A549 (cell line): Measurements from ENCODE around the gene CD200R1L. TPM values are rescaled to one million over a fixed set of nuclear protein-coding genes. Genes with fewer than 3 reads are reported as not detected.

Source experiments
- ATAC-seq, 2 experiments: fragments of 200-7000 bp in 1 of 2; fragments of >200 bp in 1 of 2; cut with Nextera tagmentation in 1 of 2; cut with Tn5 transposase in 1 of 2; 3 replicates each; pipeline versions ENCODE4 v1.8.0 to v1.9.1; 2018 to 2020; ENCODE audit warnings: mild to moderate bottlenecking in 1 of 2, moderate library complexity in 1 of 2
- CTCF ChIA-PET: fragments of 300-600 bp; sonication (Branson Sonifier 250); formaldehyde crosslinking; extraction: SDS; loops from one replicate; lab custom pipeline; 2021; ENCODE audit warnings: antibody characterized with exemption, inconsistent platforms; lab: Yijun Ruan, JAX
- POLR2A ChIA-PET: fragments of 350-600 bp; formaldehyde crosslinking; extraction: SDS; loops from one replicate; lab custom pipeline; 2021; ENCODE audit warnings: antibody characterized with exemption, inconsistent platforms; lab: Yijun Ruan, JAX
- DNase-seq, 2 experiments: peaks; one replicate each; pipeline versions ENCODE4 v3.0.0 to v3.0.0-alpha.2; 2011 to 2016; ENCODE audit warnings: low read depth in 1 of 2, low spot score in 1 of 2
- FAIRE-seq: peaks from 2 replicates; lab custom pipeline; 2011; peaks lifted over from hg19 to GRCh38; lab: Jason Lieb, UNC
- H3K27ac ChIP-seq, 2 experiments: fragments of >200 bp; sonication (Bioruptor Twin); formaldehyde crosslinking; 3 replicates each; pipeline ENCODE4 v1.5.1; 2016 to 2017
- H3K4me1 ChIP-seq: fragments of >200 bp; sonication (Bioruptor Twin); formaldehyde crosslinking; 3 replicates; pipeline ENCODE4 v1.6.1; 2016
- H3K4me2 ChIP-seq: fragments of >200 bp; sonication (Bioruptor Twin); formaldehyde crosslinking; 3 replicates; pipeline ENCODE4 v1.6.1; 2016
- H3K4me3 ChIP-seq: fragments of >200 bp; sonication (Bioruptor Twin); formaldehyde crosslinking; 3 replicates; pipeline ENCODE4 v1.5.1; 2016
- H3K9me3 ChIP-seq: fragments of >200 bp; sonication (Bioruptor Twin); formaldehyde crosslinking; 3 replicates; pipeline ENCODE4 v1.6.1; 2016
- CBX2 ChIP-seq: fragments of 200-600 bp; sonication (generic); IDR thresholded peaks from 2 replicates; pipeline ENCODE4 v1.6.1; 2016; ENCODE audit warnings: low read depth, mild to moderate bottlenecking, borderline replicate concordance
- CHD2 ChIP-seq: fragments of 150-350 bp; IDR thresholded peaks from 2 replicates; pipeline ENCODE4 v1.6.1; 2014; ENCODE audit warnings: low read length; ENCODE audit not compliant: partially characterized antibody
- CHD4 ChIP-seq: fragments of 200-600 bp; sonication (generic); IDR thresholded peaks from 2 replicates; pipeline ENCODE4 v1.6.1; 2016; ENCODE audit warnings: antibody characterized with exemption, mild to moderate bottlenecking, borderline replicate concordance
- EHF ChIP-seq: fragments of 250-450 bp; sonication (Bioruptor Pico); IDR thresholded peaks from 2 replicates; pipeline ENCODE4 v1.5.0; 2020; ENCODE audit warnings: mild to moderate bottlenecking
- ESRRA ChIP-seq: fragments of 150-350 bp; IDR thresholded peaks from 2 replicates; pipeline ENCODE4 v1.6.1; 2014; ENCODE audit warnings: mild to moderate bottlenecking, low read length, borderline replicate concordance
- GATA3 ChIP-seq: IDR thresholded peaks from 2 replicates; pipeline ENCODE4 v1.6.1; 2012; ENCODE audit warnings: borderline replicate concordance
- HOXB5 ChIP-seq: fragments of 250-450 bp; sonication (Bioruptor Pico); IDR thresholded peaks from 2 replicates; pipeline ENCODE4 v1.5.0; 2020; ENCODE audit warnings: mild to moderate bottlenecking, moderate library complexity
- KDM5A ChIP-seq: fragments of 200-600 bp; sonication (generic); IDR thresholded peaks from 2 replicates; pipeline ENCODE4 v1.6.1; 2016; ENCODE audit warnings: antibody characterized with exemption, mild to moderate bottlenecking
- MAFK ChIP-seq: fragments of 450-650 bp; IDR thresholded peaks from 2 replicates; pipeline ENCODE4 v1.6.1; 2014; ENCODE audit not compliant: partially characterized antibody
- PHF8 ChIP-seq: fragments of 200-600 bp; sonication (generic); IDR thresholded peaks from 2 replicates; pipeline ENCODE4 v1.6.1; 2016; ENCODE audit warnings: low read depth, mild to moderate bottlenecking, antibody characterized with exemption, moderate library complexity, borderline replicate concordance
- RAD21 ChIP-seq, 2 experiments: fragments of >200 bp in 1 of 2; sonication (Bioruptor Twin) in 1 of 2; formaldehyde crosslinking in 1 of 2; IDR thresholded peaks in 1 of 2; conservative IDR thresholded peaks in 1 of 2; 2 replicates in 1 of 2; 3 replicates in 1 of 2; pipeline ENCODE4 v1.6.1; 2012 to 2018; ENCODE audit warnings: inconsistent platforms in 1 of 2
- RARB ChIP-seq: fragments of 250-450 bp; sonication (Bioruptor Pico); IDR thresholded peaks from 2 replicates; pipeline ENCODE4 v1.8.0; 2021; ENCODE audit warnings: mild to moderate bottlenecking, moderate library complexity
- RCOR1 ChIP-seq: fragments of 150-350 bp; IDR thresholded peaks from 2 replicates; pipeline ENCODE4 v1.6.1; 2014; ENCODE audit warnings: antibody characterized with exemption, low read length, low read depth
- SMC3 ChIP-seq: fragments of >200 bp; sonication (Bioruptor Twin); formaldehyde crosslinking; IDR thresholded peaks from 3 replicates; pipeline ENCODE4 v1.6.1; 2018; ENCODE audit warnings: inconsistent platforms
- SREBF2 ChIP-seq: fragments of 450-650 bp; IDR thresholded peaks from 2 replicates; pipeline ENCODE4 v1.6.1; 2014; ENCODE audit warnings: mild to moderate bottlenecking, moderate library complexity
- WGBS: methylation state at CpG from one replicate; pipeline ENCODE4 v1.1.6; 2017; ENCODE audit errors: missing lambda C conversion rate; 5-methylcytosine and 5-hydroxymethylcytosine counted together
- polyA plus RNA-seq, 4 experiments: library from polyadenylated mRNA; depleted of rRNA in 3 of 4; stranded (reverse); fragments of >200 nt; fragmentation: RNase III in 1 of 4; extraction: RNeasy Plus Mini Kit Qiagen cat#74134 plus additional on column Dnase treatment in 1 of 4; gene quantifications; 2 replicates in 3 of 4; 3 replicates in 1 of 4; pipeline ENCODE4 v1.2.3, GENCODE V29; 2011 to 2017
- TF ChIP-seq, protein P1 (sequence below): fragments of 150-350 bp; IDR thresholded peaks from 2 replicates; pipeline ENCODE4 v1.6.1; 2014; ENCODE audit warnings: low read depth, mild to moderate bottlenecking, low read length
- TF ChIP-seq, protein P2 (sequence below): IDR thresholded peaks from 2 replicates; pipeline ENCODE4 v1.6.1; 2012
- TF ChIP-seq, protein P3 (sequence below): IDR thresholded peaks from 2 replicates; pipeline ENCODE4 v1.6.1; 2012
- TF ChIP-seq, protein P4 (sequence below): fragments of 450-650 bp; IDR thresholded peaks from 2 replicates; pipeline ENCODE4 v1.6.1; 2014; ENCODE audit warnings: antibody characterized with exemption

Gene CD200R1L
- polyA plus RNA-seq, 2 of the 4 experiments (the other 2 are of a cell fraction): 0.10 TPM; not detected in 1

DNA sequence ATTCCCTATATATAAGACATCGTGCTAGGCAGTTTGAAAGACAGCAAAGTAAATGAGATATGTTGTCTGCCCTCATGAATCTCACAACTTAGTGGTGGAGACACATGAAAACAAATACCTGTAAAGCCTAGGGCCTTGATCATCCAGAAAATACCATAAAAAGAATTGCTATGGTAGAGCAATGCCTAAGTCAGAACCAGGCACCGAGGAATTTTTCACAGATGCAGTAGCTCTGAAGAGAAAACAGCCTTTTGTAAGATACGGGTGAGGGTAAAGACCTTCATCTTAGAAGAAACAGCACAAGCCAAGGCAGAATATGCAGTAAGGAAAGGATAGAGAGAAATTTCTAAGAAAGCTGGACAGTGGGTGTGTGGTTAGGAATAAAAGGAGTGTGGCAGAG is 36.1 kb downstream of the CD200R1L start (continued):
- TF ChIP-seq ESRRA (no peak), CBX2 (no peak)

DNA sequence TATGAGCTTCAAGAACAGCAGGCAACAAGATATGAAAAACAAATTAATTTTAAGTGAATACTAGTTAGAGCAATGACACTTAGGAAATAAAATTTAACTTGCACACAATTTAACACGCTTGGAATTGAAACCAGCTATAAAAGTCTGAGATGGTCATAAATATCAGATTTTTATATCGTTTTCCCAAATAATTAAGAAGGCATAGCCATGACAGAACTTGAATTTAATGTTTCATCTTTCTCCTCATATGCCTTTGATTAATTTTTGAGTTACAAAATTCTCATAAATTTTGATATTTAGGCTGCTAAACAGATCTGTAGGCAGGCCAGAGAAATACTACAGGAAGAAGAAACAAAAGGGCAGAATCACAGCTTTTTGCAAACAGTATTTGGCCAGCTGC is 38.5 kb downstream of the CD200R1L start:
- 0 out of 6 replicates have a peak overlapping the region, but pooled peaks of 1 of the 2 experiments have one; percentile 27 for H3K27ac ChIP-seq
- POLR2A ChIA-PET: interaction anchor here (1.1 kb wide), 1 partner anchor 167 kb away, joined by 3 read pairs; no protein-coding TSS in a partner anchor
- no peaks in the 10 kb centered on the region for H3K9me3 ChIP-seq
- H3K4me3 ChIP-seq: no peak overlapping the region
- 68% methylated on average over 2 of the region's 2 CpGs for WGBS
- H3K4me1 ChIP-seq: peaks cover 24% of the 10 kb centered on the region
- FAIRE-seq (no peak), DNase-seq (no peak), ATAC-seq (no peak)
- TF ChIP-seq, protein P1, sequence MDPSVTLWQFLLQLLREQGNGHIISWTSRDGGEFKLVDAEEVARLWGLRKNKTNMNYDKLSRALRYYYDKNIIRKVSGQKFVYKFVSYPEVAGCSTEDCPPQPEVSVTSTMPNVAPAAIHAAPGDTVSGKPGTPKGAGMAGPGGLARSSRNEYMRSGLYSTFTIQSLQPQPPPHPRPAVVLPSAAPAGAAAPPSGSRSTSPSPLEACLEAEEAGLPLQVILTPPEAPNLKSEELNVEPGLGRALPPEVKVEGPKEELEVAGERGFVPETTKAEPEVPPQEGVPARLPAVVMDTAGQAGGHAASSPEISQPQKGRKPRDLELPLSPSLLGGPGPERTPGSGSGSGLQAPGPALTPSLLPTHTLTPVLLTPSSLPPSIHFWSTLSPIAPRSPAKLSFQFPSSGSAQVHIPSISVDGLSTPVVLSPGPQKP: no peak
- TF ChIP-seq RCOR1 (no peak), HOXB5 (no peak), EHF (no peak), SREBF2 (no peak), CHD2 (no peak), PHF8 (no peak), KDM5A (no peak), RAD21 (conservative IDR thresholded peaks at IDR 0.05 in 1 of 2, IDR thresholded peaks at IDR 0.05 in 1 of 2) (no peak), CBX2 (no peak), GATA3 (no peak), CHD4 (no peak), RARB (CRISPR knock-in tag) (no peak), SMC3 (no peak)
- TF ChIP-seq, protein P2, sequence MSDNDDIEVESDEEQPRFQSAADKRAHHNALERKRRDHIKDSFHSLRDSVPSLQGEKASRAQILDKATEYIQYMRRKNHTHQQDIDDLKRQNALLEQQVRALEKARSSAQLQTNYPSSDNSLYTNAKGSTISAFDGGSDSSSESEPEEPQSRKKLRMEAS: no peak
- TF ChIP-seq, protein P3, sequence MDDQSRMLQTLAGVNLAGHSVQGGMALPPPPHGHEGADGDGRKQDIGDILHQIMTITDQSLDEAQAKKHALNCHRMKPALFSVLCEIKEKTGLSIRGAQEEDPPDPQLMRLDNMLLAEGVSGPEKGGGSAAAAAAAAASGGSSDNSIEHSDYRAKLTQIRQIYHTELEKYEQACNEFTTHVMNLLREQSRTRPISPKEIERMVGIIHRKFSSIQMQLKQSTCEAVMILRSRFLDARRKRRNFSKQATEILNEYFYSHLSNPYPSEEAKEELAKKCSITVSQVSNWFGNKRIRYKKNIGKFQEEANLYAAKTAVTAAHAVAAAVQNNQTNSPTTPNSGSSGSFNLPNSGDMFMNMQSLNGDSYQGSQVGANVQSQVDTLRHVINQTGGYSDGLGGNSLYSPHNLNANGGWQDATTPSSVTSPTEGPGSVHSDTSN: no peak
- CTCF ChIA-PET: interaction anchor here (0.5 to 3.8 kb wide), 9 partner anchors 8 to 226 kb away, joined by 3 to 29 read pairs (median 5); partner anchors contain the start of gene CCDC80
- no peak overlapping the region for H3K4me2 ChIP-seq

DNA sequence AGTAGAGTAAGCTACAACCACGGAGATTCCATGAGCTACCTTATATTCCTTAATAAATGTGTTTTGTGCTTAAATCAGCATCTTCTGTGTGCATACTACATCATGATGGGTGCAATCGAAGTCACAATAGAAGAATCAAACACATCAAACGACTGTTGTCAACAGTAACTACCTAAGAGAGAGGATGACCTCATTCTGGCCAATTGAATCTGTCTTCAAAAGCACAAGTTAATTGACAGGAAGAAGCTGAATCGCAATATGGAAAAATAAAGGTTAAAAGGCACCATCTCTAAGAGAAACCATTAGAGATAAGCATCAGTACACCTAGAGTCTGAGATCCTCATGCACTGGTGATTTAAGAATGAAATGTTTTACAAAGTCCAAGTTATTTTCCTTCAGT is 39.0 kb downstream of the CD200R1L start:
- CTCF ChIA-PET: interaction anchor here (0.5 to 3.8 kb wide), 12 partner anchors 8 to 225 kb away, joined by 3 to 29 read pairs (median 4); partner anchors contain the start of gene CCDC80
- POLR2A ChIA-PET: interaction anchor here (1.1 kb wide), 1 partner anchor 166 kb away, joined by 3 read pairs; no protein-coding TSS in a partner anchor

More for the DNA sequence above, 39.0 kb downstream of the CD200R1L start:
- 60% methylated on average over 4 of the region's 4 CpGs for WGBS
- Histone ChIP-seq H3K4me3 (no peak overlapping the region), H3K9me3 (no peaks in the 10 kb centered on the region), H3K27ac (0 out of 6 replicates have a peak overlapping the region, but pooled peaks of 1 of the 2 experiments have one; percentile 12), H3K4me2 (no peak overlapping the region), H3K4me1 (peaks cover 19% of the 10 kb centered on the region)
- FAIRE-seq (peak; percentile 13), ATAC-seq (no peak), DNase-seq (no peak)
- TF ChIP-seq SREBF2 (no peak), MAFK (peak; percentile 48)
- TF ChIP-seq, protein P4, sequence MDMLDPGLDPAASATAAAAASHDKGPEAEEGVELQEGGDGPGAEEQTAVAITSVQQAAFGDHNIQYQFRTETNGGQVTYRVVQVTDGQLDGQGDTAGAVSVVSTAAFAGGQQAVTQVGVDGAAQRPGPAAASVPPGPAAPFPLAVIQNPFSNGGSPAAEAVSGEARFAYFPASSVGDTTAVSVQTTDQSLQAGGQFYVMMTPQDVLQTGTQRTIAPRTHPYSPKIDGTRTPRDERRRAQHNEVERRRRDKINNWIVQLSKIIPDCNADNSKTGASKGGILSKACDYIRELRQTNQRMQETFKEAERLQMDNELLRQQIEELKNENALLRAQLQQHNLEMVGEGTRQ: no peak
